ENCODE data around the gene SFXN2.
A peak's percentile ranks its signal among the peaks of the same experiment; 100 is the strongest.

SFXN2 gene

DNA sequence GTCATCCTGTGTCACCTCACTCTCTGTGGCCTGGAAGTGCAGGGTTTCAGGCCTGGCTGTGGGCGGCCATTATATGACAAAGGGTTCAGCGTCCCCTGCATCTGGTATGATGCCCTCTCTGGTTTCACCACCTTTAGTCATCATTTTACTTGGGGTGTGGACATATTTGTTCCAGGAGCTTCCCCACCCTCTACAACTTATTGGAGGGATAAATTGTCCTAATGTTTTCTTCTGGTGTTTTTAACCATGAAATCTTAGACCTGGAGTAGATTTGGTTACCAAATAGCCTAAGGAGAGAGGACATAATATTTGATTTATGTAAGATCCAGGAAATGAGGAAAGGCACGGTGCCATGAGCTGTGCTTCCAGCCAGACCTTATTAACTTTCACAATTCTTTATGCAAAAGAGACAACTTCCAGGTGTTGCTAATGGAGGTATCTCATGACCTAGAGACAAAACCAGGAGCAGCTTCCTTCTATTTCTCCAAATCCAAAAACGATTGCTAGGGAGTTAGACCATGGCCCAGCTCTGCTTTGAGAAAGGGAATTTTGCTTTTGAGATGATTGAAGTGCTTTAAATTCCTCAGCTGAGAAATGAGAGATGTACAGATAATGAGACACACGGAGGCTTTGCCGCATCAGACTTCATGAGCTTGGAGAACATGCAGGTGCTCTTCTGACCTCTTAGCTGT, 50.2 kb downstream of the SFXN2 start:
- TF ChIP-seq, protein P1, sequence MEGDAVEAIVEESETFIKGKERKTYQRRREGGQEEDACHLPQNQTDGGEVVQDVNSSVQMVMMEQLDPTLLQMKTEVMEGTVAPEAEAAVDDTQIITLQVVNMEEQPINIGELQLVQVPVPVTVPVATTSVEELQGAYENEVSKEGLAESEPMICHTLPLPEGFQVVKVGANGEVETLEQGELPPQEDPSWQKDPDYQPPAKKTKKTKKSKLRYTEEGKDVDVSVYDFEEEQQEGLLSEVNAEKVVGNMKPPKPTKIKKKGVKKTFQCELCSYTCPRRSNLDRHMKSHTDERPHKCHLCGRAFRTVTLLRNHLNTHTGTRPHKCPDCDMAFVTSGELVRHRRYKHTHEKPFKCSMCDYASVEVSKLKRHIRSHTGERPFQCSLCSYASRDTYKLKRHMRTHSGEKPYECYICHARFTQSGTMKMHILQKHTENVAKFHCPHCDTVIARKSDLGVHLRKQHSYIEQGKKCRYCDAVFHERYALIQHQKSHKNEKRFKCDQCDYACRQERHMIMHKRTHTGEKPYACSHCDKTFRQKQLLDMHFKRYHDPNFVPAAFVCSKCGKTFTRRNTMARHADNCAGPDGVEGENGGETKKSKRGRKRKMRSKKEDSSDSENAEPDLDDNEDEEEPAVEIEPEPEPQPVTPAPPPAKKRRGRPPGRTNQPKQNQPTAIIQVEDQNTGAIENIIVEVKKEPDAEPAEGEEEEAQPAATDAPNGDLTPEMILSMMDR (IDR thresholded peaks at IDR 0.05) = no peak
- Mint-ChIP-seq H3K27me3 (ENCODE audit: low read depth, poor library complexity) (peaks cover 5% of the 10 kb centered on the region), H3K27ac (peak overlapping the region; percentile 5), H3K4me3 (no peak overlapping the region), H3K9me3 (no peaks in the 10 kb centered on the region), H3K4me1 (peaks cover 70% of the 10 kb centered on the region), H3K36me3 (ENCODE audit: low read depth) (peaks cover 19% of the 10 kb centered on the region)
- DNase-seq = no peak

DNA sequence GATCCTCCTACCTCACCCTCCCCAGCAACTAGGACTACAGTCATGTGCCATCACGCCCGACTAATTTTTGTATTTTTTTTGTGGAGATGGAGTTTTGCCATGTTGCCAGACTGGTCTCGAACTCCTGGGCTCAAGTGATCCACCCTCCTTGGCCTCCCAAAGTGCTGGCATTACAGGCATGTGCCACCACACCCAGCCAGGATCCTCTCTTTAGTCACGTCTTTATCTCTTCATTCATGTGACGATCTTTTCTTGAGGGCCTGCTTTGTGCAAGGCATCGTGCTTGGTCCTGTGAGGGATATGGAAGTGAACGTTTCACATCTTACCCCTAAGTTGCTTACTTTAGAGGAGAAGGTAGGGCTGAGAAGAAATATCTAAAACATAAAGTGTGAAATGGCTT, 50.9 kb downstream of the SFXN2 start:
- peaks cover 19% of the 10 kb centered on the region for H3K36me3 Mint-ChIP-seq (ENCODE audit: low read depth)
- H3K4me3 Mint-ChIP-seq = no peak overlapping the region
- peak overlapping the region; percentile 5 for H3K27ac Mint-ChIP-seq
- H3K27me3 Mint-ChIP-seq (ENCODE audit: low read depth, poor library complexity) = peaks cover 5% of the 10 kb centered on the region
- no peaks in the 10 kb centered on the region for H3K9me3 Mint-ChIP-seq
- peaks cover 70% of the 10 kb centered on the region for H3K4me1 Mint-ChIP-seq
- TF ChIP-seq, protein P1 (IDR thresholded peaks at IDR 0.05) = no peak
- DNase-seq = no peak

DNA sequence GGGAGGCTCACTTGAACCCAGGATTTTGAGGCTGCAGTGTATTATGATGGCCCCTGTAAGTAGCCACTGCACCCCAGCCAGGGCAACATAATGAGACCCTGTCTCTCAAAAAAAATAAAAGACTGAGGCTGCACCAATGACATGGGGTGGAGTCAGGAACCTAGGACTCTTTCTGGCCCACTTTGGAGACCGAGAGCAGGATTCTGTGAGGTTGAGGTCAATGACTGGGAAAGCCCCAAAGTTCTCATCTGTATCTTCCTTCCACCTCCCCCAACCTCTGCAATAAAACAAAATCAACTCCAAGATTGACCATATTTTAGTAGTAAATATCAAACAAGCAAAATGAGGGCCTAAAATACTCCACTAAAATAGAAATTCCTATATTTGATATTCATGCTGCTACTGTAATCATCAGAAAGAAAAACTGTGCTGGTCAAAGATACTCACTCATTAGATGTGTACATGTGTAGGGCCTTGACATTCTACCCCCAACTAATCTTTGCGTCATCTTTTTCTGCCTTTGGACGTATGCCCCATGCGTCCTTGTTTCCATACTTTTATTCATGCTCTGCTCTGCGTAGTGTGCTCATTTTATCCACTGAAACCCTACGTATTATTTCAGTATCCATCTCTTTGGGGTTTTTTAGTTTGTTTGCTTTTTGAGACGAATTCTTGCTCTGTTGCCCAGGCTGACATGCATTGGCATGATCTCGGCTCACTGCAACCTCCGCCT, 53.2 kb downstream of the SFXN2 start:
- H3K27me3 Mint-ChIP-seq (ENCODE audit: low read depth, poor library complexity) = peaks cover 5% of the 10 kb centered on the region
- H3K27ac Mint-ChIP-seq = peak overlapping the region; percentile 72
- TF ChIP-seq, protein P1 (IDR thresholded peaks at IDR 0.05) = no peak
- peaks cover 73% of the 10 kb centered on the region for H3K4me1 Mint-ChIP-seq
- no peak overlapping the region for H3K4me3 Mint-ChIP-seq
- H3K9me3 Mint-ChIP-seq = no peaks in the 10 kb centered on the region
- H3K36me3 Mint-ChIP-seq (ENCODE audit: low read depth) = peaks cover 19% of the 10 kb centered on the region
- DNase-seq = no peak

DNA sequence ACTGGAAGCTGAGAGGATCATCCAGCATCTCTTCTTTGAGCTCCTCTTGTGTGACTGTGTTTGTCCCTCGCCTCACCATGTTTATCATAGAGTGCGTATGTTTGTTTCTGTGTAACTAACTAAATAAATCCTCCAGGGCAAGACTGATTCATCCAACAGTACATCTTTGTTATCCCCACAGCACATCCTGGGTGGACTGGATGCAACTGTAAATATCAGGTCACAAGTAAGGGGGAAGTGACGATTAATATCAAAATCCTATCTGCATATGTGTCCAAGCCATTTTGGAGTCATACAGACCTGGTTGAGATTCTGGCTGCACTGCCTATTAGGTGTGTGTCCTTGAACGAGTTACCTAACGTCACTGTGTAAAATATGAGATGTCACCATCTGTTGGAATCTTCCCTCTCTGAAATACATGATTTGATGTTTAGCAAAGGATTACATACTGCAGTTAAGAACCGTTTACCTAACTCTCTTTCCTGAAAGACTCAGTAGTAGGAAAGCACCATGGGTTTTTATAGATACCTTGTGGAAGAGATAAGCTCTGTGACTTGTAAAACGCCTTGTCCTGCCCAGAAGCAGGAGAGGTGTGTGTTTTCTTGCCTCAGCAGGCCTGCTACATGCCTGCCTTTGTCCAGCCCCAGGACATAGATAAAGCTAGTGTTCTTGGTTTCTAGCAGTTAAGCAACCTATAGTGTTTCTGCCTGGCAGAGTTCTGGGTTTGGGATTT, 55.1 kb downstream of the SFXN2 start:
- peaks cover 14% of the 10 kb centered on the region for H3K36me3 Mint-ChIP-seq (ENCODE audit: low read depth)
- peak overlapping the region; percentile 97 for H3K27ac Mint-ChIP-seq
- no peak for DNase-seq
- no peaks in the 10 kb centered on the region for H3K27me3 Mint-ChIP-seq (ENCODE audit: low read depth, poor library complexity)
- TF ChIP-seq, protein P1 (IDR thresholded peaks at IDR 0.05) = no peak
- H3K9me3 Mint-ChIP-seq = no peaks in the 10 kb centered on the region
- no peak overlapping the region for H3K4me3 Mint-ChIP-seq
- peaks cover 77% of the 10 kb centered on the region for H3K4me1 Mint-ChIP-seq

DNA sequence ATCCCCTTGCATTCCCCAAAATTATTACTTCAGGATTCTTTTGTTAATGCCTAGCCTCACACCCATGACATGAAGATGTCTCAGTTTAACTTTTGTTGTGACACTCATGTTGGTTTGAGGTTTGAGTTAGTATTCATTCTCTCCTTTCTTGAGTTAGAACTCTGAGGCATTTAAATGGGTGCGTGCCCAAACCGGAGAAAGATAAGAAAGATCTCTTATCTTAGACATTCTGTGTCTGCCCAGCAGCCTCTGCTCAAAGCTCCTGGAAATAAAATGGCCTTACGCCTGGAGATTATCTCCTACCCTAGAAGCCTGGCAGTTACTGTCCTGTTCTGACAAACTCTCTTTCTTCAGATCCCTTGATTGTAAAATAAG, 55.7 kb downstream of the SFXN2 start:
- TF ChIP-seq, protein P1 (IDR thresholded peaks at IDR 0.05) = no peak
- Mint-ChIP-seq H3K36me3 (ENCODE audit: low read depth) (peaks cover 12% of the 10 kb centered on the region), H3K4me3 (no peak overlapping the region), H3K27ac (peak overlapping the region; percentile 97), H3K9me3 (no peaks in the 10 kb centered on the region), H3K4me1 (peaks cover 77% of the 10 kb centered on the region), H3K27me3 (ENCODE audit: low read depth, poor library complexity) (no peaks in the 10 kb centered on the region)
- DNase-seq = no peak
